HEK293 (cell line): ENCODE results near the gene SMIM10.
"Not testable (repeated sequence)": the region's sequence is repeated elsewhere in the genome, so short reads cannot be mapped to it uniquely, and the experiment has no call there.

ENCODE experiments used
- RBAK ChIP-seq: fragments of 450-650 bp; formaldehyde crosslinking; IDR thresholded peaks from 2 replicates; pipeline ENCODE4 v1.5.1; 2016; ENCODE audit warnings: missing biosample characterization, missing genetic modification characterization
- REST ChIP-seq: fragments of 450-650 bp; formaldehyde crosslinking; IDR thresholded peaks from 2 replicates; pipeline ENCODE4 v1.5.1; 2016; ENCODE audit warnings: missing biosample characterization, missing genetic modification characterization
- SP2 ChIP-seq: fragments of 450-650 bp; formaldehyde crosslinking; IDR thresholded peaks from 2 replicates; pipeline ENCODE4 v1.5.1; 2016; ENCODE audit warnings: missing biosample characterization, missing genetic modification characterization
- ZNF221 ChIP-seq: fragments of 450-650 bp; formaldehyde crosslinking; IDR thresholded peaks from 2 replicates; pipeline ENCODE4 v1.5.1; 2017; ENCODE audit warnings: missing biosample characterization, missing genetic modification characterization, borderline replicate concordance
- ZNF274 ChIP-seq, 2 experiments: fragments of 200-500 bp in 1 of 2; fragments of 450-650 bp in 1 of 2; sonication (Bioruptor generic) in 1 of 2; formaldehyde crosslinking in 1 of 2; IDR thresholded peaks; 2 replicates each; pipeline versions ENCODE4 v1.5.1 to v1.6.1; 2014 to 2016; ENCODE audit warnings: borderline replicate concordance in 1 of 2, inconsistent platforms in 1 of 2, low read length in 1 of 2, missing biosample characterization in 1 of 2, missing genetic modification characterization in 1 of 2

- not testable (repeated sequence) for TF ChIP-seq SP2 (tag by site-specific recombination); REST (tag by site-specific recombination); RBAK (tag by site-specific recombination); ZNF274 (IDR thresholded peaks at IDR 0.05; ENCODE audit: low read length); ZNF274 (tag by site-specific recombination; IDR thresholded peaks at IDR 0.05; ENCODE audit: borderline replicate concordance); ZNF221 (tag by site-specific recombination)
Measured at GRCh38 chrX:135041149-135042123, 50.6 kb downstream of the SMIM10 start.
